ENCODE measurements around the gene C1QTNF9B. TPM values are rescaled to one million over a fixed set of nuclear protein-coding genes. Genes with fewer than 3 reads are reported as not detected.

C1QTNF9B gene
- total RNA-seq, 1 donor from 2014 or later, result not detected

DNA sequence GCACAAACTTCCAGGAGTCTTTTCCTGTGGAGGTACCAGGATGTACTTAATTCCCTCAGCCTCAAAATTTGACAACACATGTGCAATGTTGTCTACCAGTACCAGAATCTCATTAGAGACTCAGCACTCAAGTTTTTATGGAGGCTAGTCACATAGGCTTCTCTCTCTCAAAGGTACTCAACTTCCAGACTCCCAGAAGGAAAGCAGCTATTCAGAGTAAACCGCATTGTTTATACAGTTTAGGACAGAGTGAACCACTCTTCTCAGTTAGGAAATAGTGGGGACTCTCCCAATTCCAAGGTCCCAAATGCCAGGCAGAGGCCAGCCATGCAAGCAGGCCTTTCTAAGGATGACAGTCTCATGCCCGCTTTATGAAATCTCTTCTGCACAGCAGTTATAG is 8.5 kb upstream of the C1QTNF9B start:
- H3K36me3 Mint-ChIP-seq (ENCODE audit: insufficient read depth), result no peaks in the 10 kb centered on the region
- H3K27me3 Mint-ChIP-seq, result peaks cover 24% of the 10 kb centered on the region
- no peak overlapping the region for H3K27ac Mint-ChIP-seq
- no peaks in the 10 kb centered on the region for H3K9me3 Mint-ChIP-seq (ENCODE audit: low read depth)
- H3K4me1 Mint-ChIP-seq (ENCODE audit: low read depth), result peaks cover 5% of the 10 kb centered on the region
- DNase-seq (ENCODE audit: low spot score, unreplicated experiment), result no peak
- TF ChIP-seq, protein P1, sequence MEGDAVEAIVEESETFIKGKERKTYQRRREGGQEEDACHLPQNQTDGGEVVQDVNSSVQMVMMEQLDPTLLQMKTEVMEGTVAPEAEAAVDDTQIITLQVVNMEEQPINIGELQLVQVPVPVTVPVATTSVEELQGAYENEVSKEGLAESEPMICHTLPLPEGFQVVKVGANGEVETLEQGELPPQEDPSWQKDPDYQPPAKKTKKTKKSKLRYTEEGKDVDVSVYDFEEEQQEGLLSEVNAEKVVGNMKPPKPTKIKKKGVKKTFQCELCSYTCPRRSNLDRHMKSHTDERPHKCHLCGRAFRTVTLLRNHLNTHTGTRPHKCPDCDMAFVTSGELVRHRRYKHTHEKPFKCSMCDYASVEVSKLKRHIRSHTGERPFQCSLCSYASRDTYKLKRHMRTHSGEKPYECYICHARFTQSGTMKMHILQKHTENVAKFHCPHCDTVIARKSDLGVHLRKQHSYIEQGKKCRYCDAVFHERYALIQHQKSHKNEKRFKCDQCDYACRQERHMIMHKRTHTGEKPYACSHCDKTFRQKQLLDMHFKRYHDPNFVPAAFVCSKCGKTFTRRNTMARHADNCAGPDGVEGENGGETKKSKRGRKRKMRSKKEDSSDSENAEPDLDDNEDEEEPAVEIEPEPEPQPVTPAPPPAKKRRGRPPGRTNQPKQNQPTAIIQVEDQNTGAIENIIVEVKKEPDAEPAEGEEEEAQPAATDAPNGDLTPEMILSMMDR (IDR thresholded peaks at IDR 0.05; ENCODE audit: unreplicated experiment), result no peak
- no peak overlapping the region for H3K4me3 Mint-ChIP-seq (ENCODE audit: low read depth)

DNA sequence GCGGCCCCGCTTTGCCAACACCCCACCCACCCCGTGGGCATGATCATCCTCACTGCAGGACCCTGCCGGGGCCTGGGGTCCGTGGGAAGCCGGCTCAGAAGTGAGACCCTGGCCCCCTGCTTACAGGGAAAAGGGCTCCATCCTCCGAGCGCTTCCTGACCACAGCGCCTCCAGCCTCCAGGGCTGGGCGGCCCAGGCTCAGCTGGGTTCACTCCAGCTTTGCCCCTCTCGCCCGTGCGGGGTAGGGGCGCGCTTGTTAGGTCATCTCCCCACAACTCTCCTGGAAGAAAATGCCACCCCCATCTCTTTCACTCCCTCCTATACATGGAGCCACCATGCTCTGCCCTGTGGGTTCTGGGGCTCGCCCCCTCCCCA is 6.6 kb upstream of the C1QTNF9B start:
- Mint-ChIP-seq H3K27me3 (peaks cover 27% of the 10 kb centered on the region), H3K27ac (no peak overlapping the region), H3K9me3 (ENCODE audit: low read depth) (no peaks in the 10 kb centered on the region), H3K4me1 (ENCODE audit: low read depth) (no peaks in the 10 kb centered on the region), H3K4me3 (ENCODE audit: low read depth) (no peak overlapping the region), H3K36me3 (ENCODE audit: insufficient read depth) (no peaks in the 10 kb centered on the region)
- TF ChIP-seq, protein P1 (IDR thresholded peaks at IDR 0.05; ENCODE audit: unreplicated experiment), result no peak
- DNase-seq (ENCODE audit: low spot score, unreplicated experiment), result no peak

DNA sequence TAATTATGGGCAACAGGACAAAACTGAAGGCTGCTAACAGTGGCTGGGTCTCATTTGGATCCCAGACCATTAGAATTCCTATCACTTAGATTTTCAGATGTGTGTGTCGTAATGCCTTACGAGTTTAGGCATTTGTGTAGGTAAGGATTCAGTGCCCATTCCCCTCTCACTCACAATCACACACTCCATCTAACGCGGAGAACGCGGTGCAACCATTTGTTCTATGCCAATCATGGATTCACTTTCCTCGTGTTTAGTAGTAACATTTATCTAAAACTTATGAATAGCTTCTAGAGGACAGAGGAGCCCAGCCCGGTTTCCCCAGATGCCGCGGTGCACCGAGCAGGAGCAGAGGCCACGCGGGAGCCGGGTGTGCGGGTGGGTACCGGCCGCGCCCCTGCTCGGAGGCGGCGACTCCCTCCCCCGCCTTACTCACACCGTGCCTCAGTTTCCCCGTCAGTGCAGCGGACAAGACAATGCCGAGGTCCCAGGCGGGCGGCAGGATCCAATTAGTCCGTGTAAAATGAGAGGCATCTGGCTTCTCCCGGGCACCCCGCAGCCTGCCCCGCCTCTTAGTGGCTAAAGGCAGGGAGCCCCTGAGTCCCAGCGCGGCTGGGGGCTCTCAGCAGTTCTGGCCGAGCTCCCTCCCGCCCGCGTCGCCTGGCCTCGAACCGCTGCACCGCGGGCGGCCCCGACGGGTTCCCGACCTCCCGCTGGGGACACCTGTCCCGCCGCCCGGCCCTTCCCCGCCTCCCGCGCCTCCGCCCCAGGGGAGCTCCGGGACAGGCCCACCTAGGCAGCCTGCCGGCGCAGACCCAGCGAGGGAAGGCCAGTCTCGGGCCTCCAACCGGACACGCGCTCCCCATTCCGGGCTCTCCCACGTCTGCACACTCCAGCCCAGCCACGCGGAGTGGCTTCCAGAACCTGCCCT is 5.9 kb upstream of the C1QTNF9B start:
- H3K4me1 Mint-ChIP-seq (ENCODE audit: low read depth), result no peaks in the 10 kb centered on the region
- TF ChIP-seq, protein P1 (IDR thresholded peaks at IDR 0.05; ENCODE audit: unreplicated experiment), result no peak
- H3K9me3 Mint-ChIP-seq (ENCODE audit: low read depth), result no peaks in the 10 kb centered on the region
- H3K36me3 Mint-ChIP-seq (ENCODE audit: insufficient read depth), result no peaks in the 10 kb centered on the region
- no peak overlapping the region for H3K27ac Mint-ChIP-seq
- no peak overlapping the region for H3K4me3 Mint-ChIP-seq (ENCODE audit: low read depth)
- H3K27me3 Mint-ChIP-seq, result peaks cover 27% of the 10 kb centered on the region
- no peak for DNase-seq (ENCODE audit: low spot score, unreplicated experiment)

DNA sequence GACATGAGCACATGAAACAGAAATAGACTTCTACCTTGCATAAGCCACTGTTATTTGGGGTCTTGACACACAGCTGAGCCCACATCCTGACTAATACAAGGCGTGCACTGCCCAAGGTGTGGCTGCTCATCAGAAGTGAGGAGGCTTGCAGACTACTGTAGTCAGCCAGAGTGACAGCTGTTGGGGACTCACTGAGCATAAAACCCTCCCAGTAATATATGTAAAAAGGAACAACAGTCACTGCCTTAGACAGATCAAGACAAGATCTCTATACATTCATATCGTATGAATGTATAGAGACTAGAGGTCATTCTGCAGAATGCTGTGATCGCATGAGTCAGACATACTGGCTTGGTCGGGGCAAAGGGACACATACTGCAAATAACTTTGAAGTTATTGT is 4.1 kb upstream of the C1QTNF9B start:
- no peak overlapping the region for H3K27ac Mint-ChIP-seq
- no peaks in the 10 kb centered on the region for H3K36me3 Mint-ChIP-seq (ENCODE audit: insufficient read depth)
- no peak for DNase-seq (ENCODE audit: low spot score, unreplicated experiment)
- TF ChIP-seq, protein P1 (IDR thresholded peaks at IDR 0.05; ENCODE audit: unreplicated experiment), result no peak
- no peaks in the 10 kb centered on the region for H3K4me1 Mint-ChIP-seq (ENCODE audit: low read depth)
- no peak overlapping the region for H3K4me3 Mint-ChIP-seq (ENCODE audit: low read depth)
- no peaks in the 10 kb centered on the region for H3K9me3 Mint-ChIP-seq (ENCODE audit: low read depth)
- H3K27me3 Mint-ChIP-seq, result peaks cover 31% of the 10 kb centered on the region

DNA sequence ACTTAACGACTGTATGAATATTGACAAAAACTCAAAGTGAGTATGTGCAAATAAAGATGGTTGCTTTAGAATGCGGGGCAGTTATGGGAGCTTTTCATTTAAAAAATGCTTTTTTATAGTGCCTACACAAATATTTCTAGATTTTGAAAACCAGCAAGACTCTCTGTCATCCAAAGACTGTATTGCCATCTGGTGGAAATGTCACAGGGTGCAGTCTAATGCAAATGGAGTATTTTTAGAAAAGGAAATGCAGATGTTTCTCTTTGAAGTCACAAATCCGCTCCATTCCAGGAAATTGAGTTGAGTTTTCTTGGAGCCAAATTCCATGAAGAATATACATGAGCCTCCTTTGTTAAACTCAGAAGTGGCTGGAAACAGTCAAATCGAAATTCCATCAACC is 2.3 kb upstream of the C1QTNF9B start:
- Mint-ChIP-seq H3K27ac (no peak overlapping the region), H3K27me3 (peaks cover 31% of the 10 kb centered on the region), H3K4me1 (ENCODE audit: low read depth) (no peaks in the 10 kb centered on the region), H3K4me3 (ENCODE audit: low read depth) (no peak overlapping the region), H3K9me3 (ENCODE audit: low read depth) (no peaks in the 10 kb centered on the region), H3K36me3 (ENCODE audit: insufficient read depth) (no peaks in the 10 kb centered on the region)
- no peak for DNase-seq (ENCODE audit: low spot score, unreplicated experiment)
- TF ChIP-seq, protein P1 (IDR thresholded peaks at IDR 0.05; ENCODE audit: unreplicated experiment), result peak; percentile 65
